RWPE1 (cell line): ENCODE data around the gene ZNF827.
A peak's percentile ranks its signal among the peaks of the same experiment; 100 is the strongest.

Experiments
- CTCF ChIA-PET: fragments of 350-600 bp; sonication (Branson Sonifier 250); formaldehyde crosslinking; extraction: SDS; loops from one replicate; lab custom pipeline; 2021; lab: Yijun Ruan, JAX
- POLR2A ChIA-PET: fragments of 400-600 bp; formaldehyde crosslinking; extraction: SDS; loops from one replicate; lab custom pipeline; 2020; ENCODE audit warnings: antibody characterized with exemption; ENCODE audit not compliant: low non-redundant PET; lab: Yijun Ruan, JAX
- DNase-seq: peaks from one replicate; pipeline ENCODE4 v3.0.0; 2012; ENCODE audit warnings: low spot score
- H3K27ac ChIP-seq: fragments of 450-650 bp; 2 replicates; pipeline ENCODE4 v1.5.1; 2017
- TF ChIP-seq, protein P1 (sequence below): fragments of 450-650 bp; conservative IDR thresholded peaks from 2 replicates; pipeline ENCODE4 v1.5.1; 2017; ENCODE audit warnings: low read depth, mild to moderate bottlenecking

Gene ZNF827

DNA sequence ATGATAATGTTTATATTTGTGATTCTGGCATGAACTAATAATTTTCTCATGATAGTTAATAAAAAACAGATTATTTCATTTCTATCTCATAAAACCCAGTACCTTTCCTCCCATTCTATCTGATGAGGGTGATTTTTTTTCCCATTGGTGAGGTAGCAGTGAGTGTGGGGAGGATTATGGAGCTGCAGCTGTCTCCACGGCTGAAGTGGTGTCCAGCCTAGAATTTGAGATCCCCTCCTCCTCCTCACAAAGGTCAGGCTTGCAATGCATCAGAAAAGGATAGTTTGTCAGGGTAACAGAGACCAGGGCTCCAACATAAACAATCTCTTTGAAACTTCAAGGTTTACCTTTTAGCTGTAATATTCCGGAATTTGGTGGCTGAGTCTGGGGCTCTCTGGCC, 197.8 kb downstream of the ZNF827 start:
- ChIA-PET POLR2A (no interaction called here), CTCF (no interaction called here)

DNA sequence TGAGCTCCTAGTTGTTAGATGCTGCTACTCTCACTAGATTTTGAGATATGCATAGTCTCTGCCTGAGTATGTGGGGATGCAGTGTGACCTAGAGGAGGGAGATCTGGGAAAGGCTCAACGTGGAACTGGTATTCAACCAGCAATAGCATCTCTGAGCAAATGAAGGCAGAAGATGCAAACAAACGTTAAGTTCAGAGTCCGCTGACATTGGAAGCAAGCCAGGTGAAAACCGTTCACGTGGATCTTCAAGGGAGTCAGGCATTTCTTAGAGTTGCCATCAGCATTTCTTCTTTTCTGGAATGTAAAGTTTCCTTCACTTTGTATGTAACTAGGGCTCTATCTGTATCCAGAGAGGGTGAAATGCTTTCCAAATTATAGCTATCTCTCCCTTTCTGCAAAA, 198.8 kb downstream of the ZNF827 start:
- H3K27ac ChIP-seq: no peak overlapping the region
- TF ChIP-seq, protein P1, sequence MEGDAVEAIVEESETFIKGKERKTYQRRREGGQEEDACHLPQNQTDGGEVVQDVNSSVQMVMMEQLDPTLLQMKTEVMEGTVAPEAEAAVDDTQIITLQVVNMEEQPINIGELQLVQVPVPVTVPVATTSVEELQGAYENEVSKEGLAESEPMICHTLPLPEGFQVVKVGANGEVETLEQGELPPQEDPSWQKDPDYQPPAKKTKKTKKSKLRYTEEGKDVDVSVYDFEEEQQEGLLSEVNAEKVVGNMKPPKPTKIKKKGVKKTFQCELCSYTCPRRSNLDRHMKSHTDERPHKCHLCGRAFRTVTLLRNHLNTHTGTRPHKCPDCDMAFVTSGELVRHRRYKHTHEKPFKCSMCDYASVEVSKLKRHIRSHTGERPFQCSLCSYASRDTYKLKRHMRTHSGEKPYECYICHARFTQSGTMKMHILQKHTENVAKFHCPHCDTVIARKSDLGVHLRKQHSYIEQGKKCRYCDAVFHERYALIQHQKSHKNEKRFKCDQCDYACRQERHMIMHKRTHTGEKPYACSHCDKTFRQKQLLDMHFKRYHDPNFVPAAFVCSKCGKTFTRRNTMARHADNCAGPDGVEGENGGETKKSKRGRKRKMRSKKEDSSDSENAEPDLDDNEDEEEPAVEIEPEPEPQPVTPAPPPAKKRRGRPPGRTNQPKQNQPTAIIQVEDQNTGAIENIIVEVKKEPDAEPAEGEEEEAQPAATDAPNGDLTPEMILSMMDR: no peak
- ChIA-PET CTCF (no interaction called here), POLR2A (no interaction called here)
- no peak for DNase-seq

More for the DNA sequence above, 197.8 kb downstream of the ZNF827 start:
- DNase-seq: no peak
- TF ChIP-seq, protein P1: no peak
- no peak overlapping the region for H3K27ac ChIP-seq

DNA sequence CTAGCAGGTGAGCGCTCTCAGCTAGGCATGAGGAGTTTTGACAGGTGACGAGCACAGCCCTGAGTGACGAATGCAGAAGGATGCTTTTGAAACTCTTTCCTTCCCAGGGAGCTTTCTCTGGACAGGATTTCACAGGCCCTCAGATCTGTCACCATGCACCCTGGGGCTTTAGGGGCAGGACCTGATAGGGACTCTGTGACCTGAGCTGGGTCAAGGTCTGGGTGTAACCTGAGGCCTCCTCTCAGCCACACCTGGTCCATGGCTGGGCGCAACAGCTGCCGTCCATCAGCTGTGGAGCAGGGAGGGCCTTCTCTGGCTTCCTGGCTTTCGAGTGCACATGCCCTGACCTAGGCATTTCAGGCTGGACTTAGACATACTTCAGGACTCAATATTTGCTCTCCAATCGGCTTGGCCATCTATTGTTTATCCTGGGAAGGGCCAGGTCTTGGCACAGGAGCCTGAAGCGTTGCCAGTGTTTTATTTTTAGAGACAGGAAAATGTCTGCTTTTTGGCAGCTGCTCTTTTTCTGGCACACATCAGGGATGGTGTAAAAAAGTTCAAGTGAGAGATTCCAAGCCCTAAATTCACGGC, 202.3 kb downstream of the ZNF827 start:
- TF ChIP-seq, protein P1: no peak
- no peak for DNase-seq
- peak overlapping the region; percentile 84 for H3K27ac ChIP-seq
- ChIA-PET POLR2A (no interaction called here), CTCF (interaction anchor here (0.5 kb wide), 1 partner anchor 1183 kb away, joined by 3 read pairs; no protein-coding TSS in a partner anchor)

DNA sequence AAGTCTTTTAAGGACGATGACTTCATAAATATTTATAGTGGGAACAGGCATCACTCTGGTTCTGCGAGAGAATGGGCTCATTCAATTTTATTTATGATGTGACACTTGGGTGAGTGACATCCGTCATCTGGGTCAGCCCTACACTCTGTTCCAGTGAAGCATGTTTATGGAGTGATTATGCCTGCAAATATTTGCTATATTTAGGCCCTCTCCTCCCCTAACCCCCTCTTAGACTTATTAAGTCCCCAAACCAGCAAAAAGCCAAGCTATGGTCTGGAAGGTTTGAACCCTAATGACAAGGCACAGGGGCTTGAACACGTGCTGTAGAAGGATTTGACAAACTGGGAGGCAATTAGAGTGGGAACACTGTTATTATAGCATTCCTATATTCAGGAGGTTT, 202.8 kb downstream of the ZNF827 start:
- TF ChIP-seq, protein P1: no peak
- peak overlapping the region; percentile 84 for H3K27ac ChIP-seq
- no peak for DNase-seq
- CTCF ChIA-PET: interaction anchor here (0.7 kb wide), 1 partner anchor 117 kb away, joined by 3 read pairs; the partner anchor contains the start of gene MMAA
- POLR2A ChIA-PET: no interaction called here

DNA sequence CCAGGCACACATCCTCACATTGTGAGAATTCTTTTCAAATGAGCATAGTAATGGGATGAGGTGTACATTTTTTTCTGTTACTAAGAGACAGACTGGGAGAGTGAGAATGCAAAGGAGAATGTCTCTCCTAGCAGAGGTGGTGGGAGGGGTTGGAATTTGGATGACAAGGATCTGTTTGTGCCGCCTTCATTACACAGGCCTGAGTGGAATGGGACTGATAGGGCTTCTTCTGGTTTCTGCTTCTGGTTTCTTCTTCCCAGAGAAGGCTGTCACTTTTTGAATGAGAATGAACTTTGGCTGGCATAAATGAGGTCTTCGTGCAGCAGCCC, 203.3 kb downstream of the ZNF827 start:
- DNase-seq: peak; percentile 89
- CTCF ChIA-PET: interaction anchor here (0.7 kb wide), 1 partner anchor 116 kb away, joined by 3 read pairs; the partner anchor contains the start of gene MMAA
- TF ChIP-seq, protein P1: no peak
- peak overlapping the region; percentile 98 for H3K27ac ChIP-seq
- POLR2A ChIA-PET: no interaction called here

DNA sequence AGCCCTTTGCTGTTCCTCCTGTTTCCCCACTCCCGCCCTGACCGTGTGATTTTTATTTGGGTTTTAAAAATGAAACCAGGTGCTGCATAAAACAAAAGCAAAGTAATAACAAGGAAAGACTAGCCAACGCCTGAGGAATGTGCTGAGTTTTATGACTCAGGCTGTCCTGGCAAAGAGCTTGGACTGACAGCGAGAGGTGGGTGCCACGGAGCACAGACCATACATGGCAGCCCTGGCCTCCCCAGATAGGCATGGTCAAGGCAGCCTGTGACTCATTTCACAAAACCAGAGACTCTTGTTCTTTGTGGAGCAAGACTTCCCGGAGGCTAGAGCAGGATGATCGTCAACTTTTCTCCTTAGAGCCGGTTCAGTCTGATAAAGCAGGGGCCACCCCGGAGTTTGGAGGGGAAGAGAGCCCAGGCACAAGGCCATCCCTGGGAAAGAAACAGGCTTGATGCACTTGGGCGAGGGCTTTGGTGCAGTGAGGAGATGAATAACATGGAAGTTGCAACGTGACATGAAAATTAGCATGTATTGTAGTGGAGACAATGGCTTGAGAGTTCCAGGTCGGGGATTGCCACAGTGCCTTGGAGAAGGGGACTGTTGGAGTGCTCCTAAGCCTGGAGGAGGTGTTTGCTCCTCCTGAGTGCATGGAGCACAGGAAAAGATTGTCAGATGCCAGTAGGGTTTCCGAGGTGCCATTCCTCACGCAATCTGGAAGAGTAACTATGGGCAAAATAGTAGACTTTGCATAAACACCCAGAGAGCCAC, 203.9 kb downstream of the ZNF827 start:
- POLR2A ChIA-PET: interaction anchor here (0.6 kb wide), 1 partner anchor 1949 kb away, joined by 3 read pairs; no protein-coding TSS in a partner anchor
- H3K27ac ChIP-seq: peak overlapping the region; percentile 98
- TF ChIP-seq, protein P1: no peak
- CTCF ChIA-PET: interaction anchor here (0.6 to 0.7 kb wide), 2 partner anchors 24 to 638 kb away, joined by 3 to 5 read pairs; no protein-coding TSS in a partner anchor
- peak; percentile 95 for DNase-seq
